ENCODE data around the gene PNMT. TPM values are rescaled to one million over a fixed set of nuclear protein-coding genes. Genes with fewer than 3 reads are reported as not detected.
A peak's percentile ranks its signal among the peaks of the same experiment; 100 is the strongest.

The PNMT gene
- 1 to 10 TPM; 1.8 to 2.2 TPM for polyA plus RNA-seq

GRCh38 chr17:39667945-39668924 is at the start of gene PNMT:
Gene PNMT, plus strand, starts transcription at chr17:39668453. Its CDS starts 23 bp downstream, at chr17:39668476.
- Histone ChIP-seq H3K27ac (ENCODE audit: low read depth in 2 of 2, low read length in 1 of 2) (no peak within 1 kb of the TSS), H3K36me3 (ENCODE audit: control insufficient read depth in 2 of 2, insufficient read depth in 2 of 2, low read length in 1 of 2) (peaks cover 0 to 2% of the 10 kb centered on the region in 2 donors), H3K4me3 (ENCODE audit: low read depth in 1 of 2, low read length in 2 of 2) (peak within 1 kb of the TSS; percentile 31 to 40), H3K4me1 (ENCODE audit: control insufficient read depth in 2 of 2, insufficient read depth in 2 of 2, low read length in 1 of 2) (peaks cover 8 to 28% of the 10 kb centered on the region in 2 donors), H3K9me3 (ENCODE audit: control insufficient read depth in 2 of 2, insufficient read depth in 1 of 2, low read depth in 1 of 2, low read length in 1 of 2) (no peaks in the 10 kb centered on the region), H3K27me3 (ENCODE audit: control insufficient read depth in 1 of 2, insufficient read depth in 2 of 2, low read length in 2 of 2) (no peaks in the 10 kb centered on the region)
- 2% methylated on average over 81 to 85 of the region's 85 CpGs for WGBS, 2 donors

- Histone ChIP-seq H3K4me3 (ENCODE audit: low read depth in 1 of 2, low read length in 2 of 2) (peak overlapping the region in 1 of 2 donors; percentile 57), H3K9me3 (ENCODE audit: control insufficient read depth in 2 of 2, insufficient read depth in 1 of 2, low read depth in 1 of 2, low read length in 1 of 2) (peaks cover 0 to 2% of the 10 kb centered on the region in 2 donors), H3K4me1 (ENCODE audit: control insufficient read depth in 2 of 2, insufficient read depth in 2 of 2, low read length in 1 of 2) (peaks cover 2 to 5% of the 10 kb centered on the region in 2 donors), H3K27ac (ENCODE audit: low read depth in 2 of 2, low read length in 1 of 2) (no peak overlapping the region), H3K27me3 (ENCODE audit: control insufficient read depth in 1 of 2, insufficient read depth in 2 of 2, low read length in 2 of 2) (no peaks in the 10 kb centered on the region), H3K36me3 (ENCODE audit: control insufficient read depth in 2 of 2, insufficient read depth in 2 of 2, low read length in 1 of 2) (no peaks in the 10 kb centered on the region)
- WGBS, 2 donors: 60 to 67% methylated on average over 13 of the region's 13 CpGs
Measured at GRCh38 chr17:39618956-39619785, 49.1 kb upstream of the PNMT start.

- Histone ChIP-seq H3K36me3 (ENCODE audit: control insufficient read depth in 2 of 2, insufficient read depth in 2 of 2, low read length in 1 of 2) (no peaks in the 10 kb centered on the region), H3K27ac (ENCODE audit: low read depth in 2 of 2, low read length in 1 of 2) (no peak overlapping the region), H3K4me1 (ENCODE audit: control insufficient read depth in 2 of 2, insufficient read depth in 2 of 2, low read length in 1 of 2) (peaks cover 2 to 5% of the 10 kb centered on the region in 2 donors), H3K4me3 (ENCODE audit: low read depth in 1 of 2, low read length in 2 of 2) (no peak overlapping the region), H3K9me3 (ENCODE audit: control insufficient read depth in 2 of 2, insufficient read depth in 1 of 2, low read depth in 1 of 2, low read length in 1 of 2) (peaks cover 0 to 2% of the 10 kb centered on the region in 2 donors), H3K27me3 (ENCODE audit: control insufficient read depth in 1 of 2, insufficient read depth in 2 of 2, low read length in 2 of 2) (no peaks in the 10 kb centered on the region)
- 65 to 75% methylated on average over 1 of the region's 1 CpG for WGBS, 2 donors
Measured at GRCh38 chr17:39619786-39620101, 48.5 kb upstream of the PNMT start.

- peaks cover 0 to 2% of the 10 kb centered on the region in 2 donors for H3K9me3 ChIP-seq (ENCODE audit: control insufficient read depth in 2 of 2, insufficient read depth in 1 of 2, low read depth in 1 of 2, low read length in 1 of 2)
- H3K27me3 ChIP-seq (ENCODE audit: control insufficient read depth in 1 of 2, insufficient read depth in 2 of 2, low read length in 2 of 2): no peaks in the 10 kb centered on the region
- WGBS, 2 donors: 9 to 10% methylated on average over 26 of the region's 26 CpGs
- no peak overlapping the region for H3K4me3 ChIP-seq (ENCODE audit: low read depth in 1 of 2, low read length in 2 of 2)
- peak overlapping the region in 1 of 2 donors; percentile 26 for H3K27ac ChIP-seq (ENCODE audit: low read depth in 2 of 2, low read length in 1 of 2)
- peaks cover 2 to 18% of the 10 kb centered on the region in 2 donors for H3K4me1 ChIP-seq (ENCODE audit: control insufficient read depth in 2 of 2, insufficient read depth in 2 of 2, low read length in 1 of 2)
- H3K36me3 ChIP-seq (ENCODE audit: control insufficient read depth in 2 of 2, insufficient read depth in 2 of 2, low read length in 1 of 2): no peaks in the 10 kb centered on the region
Measured at GRCh38 chr17:39621523-39622379, 46.5 kb upstream of the PNMT start.

GRCh38 chr17:39622380-39623006 is 45.8 kb upstream of the PNMT start:
- Histone ChIP-seq H3K4me3 (ENCODE audit: low read depth in 1 of 2, low read length in 2 of 2) (no peak overlapping the region), H3K27ac (ENCODE audit: low read depth in 2 of 2, low read length in 1 of 2) (peak overlapping the region in 1 of 2 donors; percentile 26), H3K9me3 (ENCODE audit: control insufficient read depth in 2 of 2, insufficient read depth in 1 of 2, low read depth in 1 of 2, low read length in 1 of 2) (peaks cover 0 to 2% of the 10 kb centered on the region in 2 donors), H3K27me3 (ENCODE audit: control insufficient read depth in 1 of 2, insufficient read depth in 2 of 2, low read length in 2 of 2) (no peaks in the 10 kb centered on the region), H3K4me1 (ENCODE audit: control insufficient read depth in 2 of 2, insufficient read depth in 2 of 2, low read length in 1 of 2) (peaks cover 6 to 18% of the 10 kb centered on the region in 2 donors), H3K36me3 (ENCODE audit: control insufficient read depth in 2 of 2, insufficient read depth in 2 of 2, low read length in 1 of 2) (no peaks in the 10 kb centered on the region)
- WGBS, 2 donors: 48 to 59% methylated on average over 16 of the region's 16 CpGs

GRCh38 chr17:39623356-39623950 is 44.8 kb upstream of the PNMT start:
- peaks cover 0 to 2% of the 10 kb centered on the region in 2 donors for H3K9me3 ChIP-seq (ENCODE audit: control insufficient read depth in 2 of 2, insufficient read depth in 1 of 2, low read depth in 1 of 2, low read length in 1 of 2)
- H3K36me3 ChIP-seq (ENCODE audit: control insufficient read depth in 2 of 2, insufficient read depth in 2 of 2, low read length in 1 of 2): no peaks in the 10 kb centered on the region
- no peaks in the 10 kb centered on the region for H3K27me3 ChIP-seq (ENCODE audit: control insufficient read depth in 1 of 2, insufficient read depth in 2 of 2, low read length in 2 of 2)
- no peak overlapping the region for H3K27ac ChIP-seq (ENCODE audit: low read depth in 2 of 2, low read length in 1 of 2)
- peaks cover 6 to 18% of the 10 kb centered on the region in 2 donors for H3K4me1 ChIP-seq (ENCODE audit: control insufficient read depth in 2 of 2, insufficient read depth in 2 of 2, low read length in 1 of 2)
- H3K4me3 ChIP-seq (ENCODE audit: low read depth in 1 of 2, low read length in 2 of 2): no peak overlapping the region
- 2 to 3% methylated on average over 14 to 16 of the region's 16 CpGs for WGBS, 2 donors

GRCh38 chr17:39624313-39624712 is 43.9 kb upstream of the PNMT start:
- Histone ChIP-seq H3K27ac (ENCODE audit: low read depth in 2 of 2, low read length in 1 of 2) (no peak overlapping the region), H3K36me3 (ENCODE audit: control insufficient read depth in 2 of 2, insufficient read depth in 2 of 2, low read length in 1 of 2) (no peaks in the 10 kb centered on the region), H3K27me3 (ENCODE audit: control insufficient read depth in 1 of 2, insufficient read depth in 2 of 2, low read length in 2 of 2) (no peaks in the 10 kb centered on the region), H3K4me3 (ENCODE audit: low read depth in 1 of 2, low read length in 2 of 2) (no peak overlapping the region), H3K9me3 (ENCODE audit: control insufficient read depth in 2 of 2, insufficient read depth in 1 of 2, low read depth in 1 of 2, low read length in 1 of 2) (peaks cover 0 to 2% of the 10 kb centered on the region in 2 donors), H3K4me1 (ENCODE audit: control insufficient read depth in 2 of 2, insufficient read depth in 2 of 2, low read length in 1 of 2) (peaks cover 6 to 18% of the 10 kb centered on the region in 2 donors)
- WGBS, 2 donors: 73 to 77% methylated on average over 8 of the region's 8 CpGs

- H3K4me1 ChIP-seq (ENCODE audit: control insufficient read depth in 2 of 2, insufficient read depth in 2 of 2, low read length in 1 of 2): peaks cover 6 to 18% of the 10 kb centered on the region in 2 donors
- no peaks in the 10 kb centered on the region for H3K9me3 ChIP-seq (ENCODE audit: control insufficient read depth in 2 of 2, insufficient read depth in 1 of 2, low read depth in 1 of 2, low read length in 1 of 2)
- no peak overlapping the region for H3K4me3 ChIP-seq (ENCODE audit: low read depth in 1 of 2, low read length in 2 of 2)
- 34 to 40% methylated on average over 4 to 5 of the region's 5 CpGs for WGBS, 2 donors
- no peaks in the 10 kb centered on the region for H3K36me3 ChIP-seq (ENCODE audit: control insufficient read depth in 2 of 2, insufficient read depth in 2 of 2, low read length in 1 of 2)
- no peaks in the 10 kb centered on the region for H3K27me3 ChIP-seq (ENCODE audit: control insufficient read depth in 1 of 2, insufficient read depth in 2 of 2, low read length in 2 of 2)
- no peak overlapping the region for H3K27ac ChIP-seq (ENCODE audit: low read depth in 2 of 2, low read length in 1 of 2)
Measured at GRCh38 chr17:39625198-39625785, 43.0 kb upstream of the PNMT start.

Data from esophagus (tissue), 2 donors.